ENCODE measurements around the gene ACBD3. TPM values are rescaled to one million over a fixed set of nuclear protein-coding genes. Genes with fewer than 3 reads are reported as not detected.
A peak's percentile ranks its signal among the peaks of the same experiment; 100 is the strongest.

Gene ACBD3
- total RNA-seq, 2 experiments from 2014 or later: 19.0 to 19.8 TPM

GRCh38 chr1:226126824-226127569 is 59.5 kb downstream of the ACBD3 start:
- H3K4me3 Mint-ChIP-seq: peak overlapping the region; percentile 16
- H3K36me3 Mint-ChIP-seq (ENCODE audit: low read depth): no peaks in the 10 kb centered on the region
- no peak for DNase-seq
- H3K4me1 Mint-ChIP-seq: peaks cover 47% of the 10 kb centered on the region
- H3K27ac Mint-ChIP-seq: peak overlapping the region; percentile 83
- no peaks in the 10 kb centered on the region for H3K9me3 Mint-ChIP-seq
- ChIA-PET POLR2A (no interaction called here), CTCF (interaction anchor here (1.7 to 2.3 kb wide), 4 partner anchors 10 to 71 kb away, joined by 8 to 34 read pairs (median 11); no protein-coding TSS in a partner anchor)
- peaks cover 3% of the 10 kb centered on the region for H3K27me3 Mint-ChIP-seq

GRCh38 chr1:226125831-226126230 is 60.7 kb downstream of the ACBD3 start:
- no peak overlapping the region for H3K27ac Mint-ChIP-seq
- peaks cover 3% of the 10 kb centered on the region for H3K27me3 Mint-ChIP-seq
- ChIA-PET POLR2A (interaction anchor here (0.5 kb wide), 1 partner anchor 31 kb away, joined by 5 read pairs; no protein-coding TSS in a partner anchor), CTCF (interaction anchor here (0.5 to 2.3 kb wide), 40 partner anchors 8 to 681 kb away, joined by 3 to 34 read pairs (median 4); partner anchors contain the start of genes MIXL1 and PARP1)
- H3K4me3 Mint-ChIP-seq: no peak overlapping the region
- H3K36me3 Mint-ChIP-seq (ENCODE audit: low read depth): no peaks in the 10 kb centered on the region
- DNase-seq: no peak
- H3K9me3 Mint-ChIP-seq: no peaks in the 10 kb centered on the region
- H3K4me1 Mint-ChIP-seq: peaks cover 51% of the 10 kb centered on the region

- Mint-ChIP-seq H3K4me3 (no peak overlapping the region), H3K27ac (no peak overlapping the region), H3K9me3 (no peaks in the 10 kb centered on the region), H3K4me1 (peaks cover 58% of the 10 kb centered on the region), H3K27me3 (peaks cover 3% of the 10 kb centered on the region), H3K36me3 (ENCODE audit: low read depth) (no peaks in the 10 kb centered on the region)
- CTCF ChIA-PET: interaction anchor here (0.6 to 2.3 kb wide), 39 partner anchors 8 to 283 kb away, joined by 3 to 34 read pairs (median 4); partner anchors contain the start of genes MIXL1 and PARP1
- POLR2A ChIA-PET: no interaction called here
- peak; percentile 91 for DNase-seq
Observed at GRCh38 chr1:226125097-226125630, 61.4 kb downstream of the ACBD3 start.

GRCh38 chr1:226123591-226124471 is 62.7 kb downstream of the ACBD3 start:
- ChIA-PET POLR2A (no interaction called here), CTCF (interaction anchor here (0.7 to 2.2 kb wide), 8 partner anchors 10 to 716 kb away, joined by 3 to 9 read pairs (median 3); no protein-coding TSS in a partner anchor)
- Mint-ChIP-seq H3K27me3 (peaks cover 3% of the 10 kb centered on the region), H3K4me1 (peaks cover 64% of the 10 kb centered on the region), H3K9me3 (no peaks in the 10 kb centered on the region), H3K4me3 (peak overlapping the region; percentile 71), H3K36me3 (ENCODE audit: low read depth) (no peaks in the 10 kb centered on the region), H3K27ac (peak overlapping the region; percentile 91)
- no peak for DNase-seq

- peak overlapping the region; percentile 91 for H3K27ac Mint-ChIP-seq
- H3K4me1 Mint-ChIP-seq: peaks cover 63% of the 10 kb centered on the region
- CTCF ChIA-PET: interaction anchor here (0.9 to 2.2 kb wide), 4 partner anchors 46 to 716 kb away, joined by 3 to 5 read pairs (median 4); partner anchors contain the start of gene PARP1
- no peaks in the 10 kb centered on the region for H3K9me3 Mint-ChIP-seq
- no peak for DNase-seq
- H3K27me3 Mint-ChIP-seq: peaks cover 5% of the 10 kb centered on the region
- POLR2A ChIA-PET: no interaction called here
- H3K36me3 Mint-ChIP-seq (ENCODE audit: low read depth): no peaks in the 10 kb centered on the region
- H3K4me3 Mint-ChIP-seq: peak overlapping the region; percentile 71
Observed at GRCh38 chr1:226123212-226123560, 63.4 kb downstream of the ACBD3 start.

- peak overlapping the region; percentile 75 for H3K4me3 Mint-ChIP-seq
- DNase-seq: peak; percentile 80
- POLR2A ChIA-PET: no interaction called here
- no peaks in the 10 kb centered on the region for H3K9me3 Mint-ChIP-seq
- no peaks in the 10 kb centered on the region for H3K36me3 Mint-ChIP-seq (ENCODE audit: low read depth)
- peaks cover 5% of the 10 kb centered on the region for H3K27me3 Mint-ChIP-seq
- H3K4me1 Mint-ChIP-seq: peaks cover 50% of the 10 kb centered on the region
- CTCF ChIA-PET: interaction anchor here (0.8 to 1.9 kb wide), 3 partner anchors 11 to 122 kb away, joined by 3 to 10 read pairs (median 5); partner anchors contain the start of gene SDE2
- peak overlapping the region; percentile 89 for H3K27ac Mint-ChIP-seq
Observed at GRCh38 chr1:226121587-226122400, 64.7 kb downstream of the ACBD3 start.

GRCh38 chr1:226121049-226121586 is 65.4 kb downstream of the ACBD3 start:
- DNase-seq: no peak
- Mint-ChIP-seq H3K4me3 (peak overlapping the region; percentile 75), H3K27me3 (peaks cover 5% of the 10 kb centered on the region), H3K27ac (peak overlapping the region; percentile 93), H3K4me1 (peaks cover 49% of the 10 kb centered on the region), H3K9me3 (no peaks in the 10 kb centered on the region), H3K36me3 (ENCODE audit: low read depth) (no peaks in the 10 kb centered on the region)
- ChIA-PET CTCF (interaction anchor here (0.8 to 1.9 kb wide), 9 partner anchors 10 to 54 kb away, joined by 3 to 10 read pairs (median 3); no protein-coding TSS in a partner anchor), POLR2A (interaction anchor here (0.7 kb wide), 1 partner anchor 158 kb away, joined by 3 read pairs; no protein-coding TSS in a partner anchor)

- H3K9me3 Mint-ChIP-seq: no peaks in the 10 kb centered on the region
- peaks cover 46% of the 10 kb centered on the region for H3K4me1 Mint-ChIP-seq
- H3K36me3 Mint-ChIP-seq (ENCODE audit: low read depth): no peaks in the 10 kb centered on the region
- H3K27ac Mint-ChIP-seq: peak overlapping the region; percentile 93
- DNase-seq: no peak
- POLR2A ChIA-PET: interaction anchor here (0.6 to 0.7 kb wide), 2 partner anchors 47 to 158 kb away, joined by 3 read pairs; no protein-coding TSS in a partner anchor
- H3K4me3 Mint-ChIP-seq: peak overlapping the region; percentile 75
- CTCF ChIA-PET: interaction anchor here (0.8 to 1.9 kb wide), 9 partner anchors 9 to 53 kb away, joined by 3 to 10 read pairs (median 3); no protein-coding TSS in a partner anchor
- peaks cover 5% of the 10 kb centered on the region for H3K27me3 Mint-ChIP-seq
Observed at GRCh38 chr1:226120398-226120797, 66.1 kb downstream of the ACBD3 start.

GRCh38 chr1:226119169-226119568 is 67.4 kb downstream of the ACBD3 start:
- no peaks in the 10 kb centered on the region for H3K36me3 Mint-ChIP-seq (ENCODE audit: low read depth)
- ChIA-PET POLR2A (no interaction called here), CTCF (interaction anchor here (0.6 to 1.3 kb wide), 5 partner anchors 9 to 73 kb away, joined by 3 to 5 read pairs (median 3); no protein-coding TSS in a partner anchor)
- H3K9me3 Mint-ChIP-seq: no peaks in the 10 kb centered on the region
- no peak for DNase-seq
- peaks cover 35% of the 10 kb centered on the region for H3K4me1 Mint-ChIP-seq
- no peak overlapping the region for H3K4me3 Mint-ChIP-seq
- peaks cover 4% of the 10 kb centered on the region for H3K27me3 Mint-ChIP-seq
- no peak overlapping the region for H3K27ac Mint-ChIP-seq

- Mint-ChIP-seq H3K4me3 (no peak overlapping the region), H3K36me3 (ENCODE audit: low read depth) (no peaks in the 10 kb centered on the region), H3K9me3 (no peaks in the 10 kb centered on the region), H3K27me3 (peaks cover 2% of the 10 kb centered on the region), H3K27ac (no peak overlapping the region), H3K4me1 (peaks cover 27% of the 10 kb centered on the region)
- CTCF ChIA-PET: interaction anchor here (1.0 to 1.4 kb wide), 6 partner anchors 9 to 191 kb away, joined by 3 to 5 read pairs (median 4); partner anchors contain the start of genes ACBD3 and LIN9
- no peak for DNase-seq
- POLR2A ChIA-PET: no interaction called here
Observed at GRCh38 chr1:226118357-226118756, 68.2 kb downstream of the ACBD3 start.

GRCh38 chr1:226117330-226117729 is 69.2 kb downstream of the ACBD3 start:
- CTCF ChIA-PET: interaction anchor here (1.2 to 1.9 kb wide), 4 partner anchors 8 to 643 kb away, joined by 3 to 8 read pairs (median 4); partner anchors contain the start of genes ACBD3 and LIN9
- Mint-ChIP-seq H3K4me3 (no peak overlapping the region), H3K36me3 (ENCODE audit: low read depth) (no peaks in the 10 kb centered on the region)

More at GRCh38 chr1:226117330-226117729, 69.2 kb downstream of the ACBD3 start:
- Mint-ChIP-seq H3K9me3 (no peaks in the 10 kb centered on the region), H3K4me1 (peaks cover 19% of the 10 kb centered on the region), H3K27ac (no peak overlapping the region), H3K27me3 (peaks cover 4% of the 10 kb centered on the region)
- DNase-seq: no peak
- POLR2A ChIA-PET: no interaction called here
